PC-3 (cell line): ENCODE data around the gene EVI2A.

Experiments used
- CTCF ChIP-seq: fragments of 300-600 bp; sonication (generic); conservative IDR thresholded peaks from 2 replicates; pipeline ENCODE4 v1.5.1; 2017; ENCODE audit warnings: antibody characterized with exemption, low read depth, mild to moderate bottlenecking, low read length
- EZH2 ChIP-seq: fragments of 300-600 bp; sonication (generic); IDR thresholded peaks from one replicate; pipeline ENCODE4 v1.6.1; 2017; ENCODE audit warnings: antibody characterized with exemption, mild to moderate bottlenecking, low read length; ENCODE audit not compliant: unreplicated experiment

DNA sequence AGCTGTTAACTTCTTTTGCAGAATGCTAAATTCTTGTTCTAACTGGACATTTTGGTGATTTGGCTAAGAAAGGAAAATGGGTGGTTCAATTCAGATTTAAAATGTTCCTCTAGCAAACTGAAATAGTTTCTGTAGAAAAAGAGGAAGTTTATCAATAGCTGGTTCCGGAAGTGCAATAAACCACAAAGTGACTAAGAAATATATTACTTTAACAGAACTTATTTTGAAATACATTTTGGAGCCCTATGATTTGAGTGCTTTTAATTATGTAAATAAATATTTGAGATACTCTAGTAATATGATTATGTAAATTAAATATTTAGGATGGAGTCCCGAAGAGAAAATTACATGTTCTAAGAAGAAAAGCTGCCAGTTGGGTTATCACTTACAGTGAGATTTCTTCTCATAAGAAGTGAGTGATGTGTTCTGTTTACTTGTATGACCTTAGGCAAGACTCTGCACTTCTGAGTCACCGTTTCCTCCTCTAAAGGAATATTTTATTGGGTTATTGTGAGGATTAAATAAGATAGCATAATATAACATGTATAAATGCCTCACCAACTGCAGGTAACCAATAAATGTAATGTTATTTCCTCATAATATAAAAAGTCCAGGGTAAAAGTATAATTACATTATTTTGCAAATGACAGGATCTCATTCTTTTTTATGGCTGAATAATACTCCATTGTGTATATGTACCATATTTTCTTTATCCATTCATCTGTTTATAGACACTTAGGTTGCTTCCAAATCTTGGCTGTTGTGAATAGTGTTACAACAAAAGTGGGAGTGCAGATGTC is 7.2 kb downstream of the EVI2A start, which contains the start of gene EVI2B:
- TF ChIP-seq CTCF = no peak
- no peak for TF ChIP-seq EZH2
